H1 (cell line): ENCODE measurements around the gene CCDC102A. TPM values are rescaled to one million over a fixed set of nuclear protein-coding genes. Genes with fewer than 3 reads are reported as not detected.

Experiments used
- CTCF ChIA-PET: fragments of 300-600 bp; sonication (Branson Sonifier 250); formaldehyde crosslinking; loops from one replicate; lab custom pipeline; 2021; ENCODE audit not compliant: partially characterized antibody; lab: Charles Lee
- POLR2A ChIA-PET: fragments of 300-600 bp; sonication (Branson Sonifier 250); formaldehyde crosslinking; loops from one replicate; lab custom pipeline; 2021; ENCODE audit warnings: inconsistent platforms; ENCODE audit not compliant: partially characterized antibody; lab: Charles Lee
- DNase-seq, 2 experiments: peaks; one replicate each; pipeline versions ENCODE4 v3.0.0 to v3.0.0-alpha.2; 2010 to 2022; ENCODE audit warnings: low spot score in 2 of 2, low read depth in 1 of 2, mixed read lengths in 1 of 2
- FAIRE-seq: peaks from 2 replicates; lab custom pipeline; 2011; peaks lifted over from hg19 to GRCh38; lab: Jason Lieb, UNC
- H2AFZ ChIP-seq: 2 replicates; pipeline ENCODE4 v1.8.1; 2012; ENCODE audit warnings: low read length, inconsistent platforms
- H2AK5ac ChIP-seq: 2 replicates; pipeline ENCODE4 v1.6.1; 2013; ENCODE audit warnings: low read depth, low read length
- H2BK120ac ChIP-seq: replicated peaks from 2 replicates; pipeline ENCODE3; 2013; ENCODE audit warnings: low read depth, low read length, inconsistent platforms
- H2BK12ac ChIP-seq: 2 replicates; pipeline ENCODE4 v1.6.1; 2013; ENCODE audit warnings: low read depth, low read length
- H2BK15ac ChIP-seq: 2 replicates; pipeline ENCODE4 v1.6.1; 2013; ENCODE audit warnings: low read length
- H2BK20ac ChIP-seq: 2 replicates; pipeline ENCODE4 v1.6.1; 2013; ENCODE audit warnings: low read length
- H2BK5ac ChIP-seq: 2 replicates; pipeline ENCODE4 v1.6.1; 2013; ENCODE audit warnings: low read depth, low read length
- H3K14ac ChIP-seq: 2 replicates; pipeline ENCODE4 v1.6.1; 2013; ENCODE audit warnings: inconsistent platforms; ENCODE audit not compliant: insufficient read length
- H3K18ac ChIP-seq: 2 replicates; pipeline ENCODE4 v1.6.1; 2013; ENCODE audit warnings: low read length; ENCODE audit errors: extremely low read depth
- H3K23ac ChIP-seq: 2 replicates; pipeline ENCODE4 v1.6.1; 2013; ENCODE audit warnings: inconsistent platforms; ENCODE audit not compliant: insufficient read length
- H3K23me2 ChIP-seq: 2 replicates; pipeline ENCODE4 v1.6.1; 2013; ENCODE audit warnings: low read depth, low read length
- H3K27ac ChIP-seq: 2 replicates; pipeline ENCODE4 v1.6.1; 2011; ENCODE audit warnings: low read depth, low read length, inconsistent platforms
- H3K27me3 ChIP-seq, 4 experiments: replicated peaks in 1 of 4; 1 replicate in 1 of 4; 2 replicates in 3 of 4; pipeline versions ENCODE4 v1.6.1 to v1.8.1; 2011 to 2013; ENCODE audit warnings: low read length in 3 of 4, mild to moderate bottlenecking in 3 of 4, inconsistent platforms in 2 of 4, mixed read lengths in 2 of 4, moderate library complexity in 1 of 4; ENCODE audit not compliant: control insufficient read depth in 3 of 4, insufficient read depth in 3 of 4; ENCODE audit errors: extremely low read depth in 1 of 4
- H3K36me3 ChIP-seq, 4 experiments: 2 replicates each; pipeline versions ENCODE4 v1.6.1 to v1.8.1; 2011 to 2013; ENCODE audit warnings: mild to moderate bottlenecking in 4 of 4, low read length in 3 of 4, moderate library complexity in 2 of 4, control low read depth in 1 of 4, inconsistent platforms in 1 of 4; ENCODE audit not compliant: insufficient read depth in 4 of 4, control insufficient read depth in 2 of 4
- H3K4ac ChIP-seq: replicated peaks from 2 replicates; pipeline ENCODE3; 2013; ENCODE audit warnings: low read length, low read depth, mixed read lengths, inconsistent platforms; ENCODE audit not compliant: insufficient read length
- H3K4me1 ChIP-seq, 4 experiments: replicated peaks in 1 of 4; 1 replicate in 1 of 4; 2 replicates in 3 of 4; pipeline versions ENCODE4 v1.6.1 to v1.8.1; 2011 to 2013; ENCODE audit warnings: low read length in 3 of 4, inconsistent platforms in 2 of 4, mixed read lengths in 1 of 4; ENCODE audit not compliant: insufficient read depth in 4 of 4, control insufficient read depth in 3 of 4
- H3K4me2 ChIP-seq, 2 experiments: 2 replicates each; pipeline versions ENCODE4 v1.6.1 to v1.8.1; 2011 to 2013; ENCODE audit warnings: low read depth in 2 of 2, low read length in 2 of 2, control low read depth in 1 of 2, inconsistent platforms in 1 of 2, mild to moderate bottlenecking in 1 of 2; ENCODE audit not compliant: insufficient read depth in 1 of 2
- H3K4me3 ChIP-seq, 4 experiments: fragments of 200-600, 300-600 bp in 1 of 4; sonication (generic), shearing (Covaris generic), sonication (Bioruptor Twin) in 1 of 4; 2 replicates each; pipeline versions ENCODE4 v1.5.1 to v1.8.1; 2011 to 2016; ENCODE audit warnings: low read length in 4 of 4, low read depth in 3 of 4, control low read depth in 2 of 4, inconsistent platforms in 2 of 4, mild to moderate bottlenecking in 2 of 4, mixed read lengths in 1 of 4, moderate library complexity in 1 of 4; ENCODE audit not compliant: insufficient read depth in 2 of 4; ENCODE audit errors: extremely low read depth in 1 of 4
- H3K56ac ChIP-seq: replicated peaks from 2 replicates; pipeline ENCODE3; 2013; ENCODE audit warnings: low read depth, mild to moderate bottlenecking, mixed read lengths, low read length, inconsistent platforms; ENCODE audit not compliant: insufficient read length
- H3K79me1 ChIP-seq: 2 replicates; pipeline ENCODE4 v1.6.1; 2013; ENCODE audit warnings: low read depth, low read length, control low read depth
- H3K79me2 ChIP-seq, 2 experiments: 2 replicates each; pipeline versions ENCODE4 v1.6.1 to v1.8.1; 2012 to 2013; ENCODE audit warnings: low read length in 2 of 2, mild to moderate bottlenecking in 2 of 2, inconsistent platforms in 1 of 2; ENCODE audit not compliant: insufficient read depth in 2 of 2, control insufficient read depth in 1 of 2
- H3K9ac ChIP-seq, 4 experiments: replicated peaks in 1 of 4; 1 replicate in 1 of 4; 2 replicates in 3 of 4; pipeline versions ENCODE4 v1.6.1 to v1.8.1; 2011 to 2013; ENCODE audit warnings: low read depth in 3 of 4, low read length in 3 of 4, control low read depth in 2 of 4, mild to moderate bottlenecking in 2 of 4, moderate library complexity in 2 of 4, inconsistent platforms in 1 of 4; ENCODE audit errors: extremely low read depth in 1 of 4
- H3K9me3 ChIP-seq, 2 experiments: 2 replicates each; pipeline versions ENCODE4 v1.6.1 to v1.8.1; 2012 to 2013; ENCODE audit warnings: mild to moderate bottlenecking in 2 of 2, moderate library complexity in 2 of 2, control low read depth in 1 of 2, inconsistent platforms in 1 of 2, low read depth in 1 of 2, low read length in 1 of 2, mixed read lengths in 1 of 2; ENCODE audit not compliant: insufficient read depth in 2 of 2
- H4K20me1 ChIP-seq, 2 experiments: replicated peaks in 1 of 2; 2 replicates each; pipeline versions ENCODE3 to v1.8.1; 2011 to 2013; ENCODE audit warnings: inconsistent platforms in 2 of 2, low read length in 2 of 2, mild to moderate bottlenecking in 1 of 2; ENCODE audit not compliant: insufficient read depth in 2 of 2, control insufficient read depth in 1 of 2
- H4K5ac ChIP-seq: 2 replicates; pipeline ENCODE4 v1.6.1; 2013; ENCODE audit warnings: low read length, low read depth, mixed read lengths, inconsistent platforms; ENCODE audit not compliant: insufficient read length
- H4K8ac ChIP-seq: 2 replicates; pipeline ENCODE4 v1.8.0; 2013; ENCODE audit warnings: mild to moderate bottlenecking, moderate library complexity, low read length, inconsistent platforms; ENCODE audit not compliant: insufficient read depth; ENCODE audit errors: extremely low read depth
- H4K91ac ChIP-seq: replicated peaks from 2 replicates; pipeline ENCODE3; 2013; ENCODE audit warnings: low read length, mixed read lengths, inconsistent platforms; ENCODE audit not compliant: insufficient read length
- BCL11A ChIP-seq, 2 experiments: IDR thresholded peaks; one replicate each; pipeline ENCODE4 v1.6.1; 2011; ENCODE audit warnings: low read depth in 2 of 2, low read length in 2 of 2, mild to moderate bottlenecking in 2 of 2
- BRCA1 ChIP-seq: IDR thresholded peaks from 2 replicates; pipeline ENCODE4 v1.6.1; 2012; ENCODE audit warnings: low read depth, low read length, improper control_type of control experiment
- CREB1 ChIP-seq: IDR thresholded peaks from 2 replicates; pipeline ENCODE4 v1.6.1; 2012; ENCODE audit warnings: inconsistent platforms
- EP300 ChIP-seq, 2 experiments: IDR thresholded peaks; 1 replicate in 1 of 2; 2 replicates in 1 of 2; pipeline ENCODE4 v1.6.1; 2011 to 2012; ENCODE audit warnings: low read depth in 2 of 2, low read length in 2 of 2, mild to moderate bottlenecking in 2 of 2, borderline replicate concordance in 1 of 2, inconsistent platforms in 1 of 2, moderate library complexity in 1 of 2
- HDAC6 ChIP-seq: IDR thresholded peaks from one replicate; pipeline ENCODE4 v1.7.1; 2012; ENCODE audit warnings: low read depth, mild to moderate bottlenecking, inconsistent platforms, low read length, moderate library complexity
- KDM1A ChIP-seq: fragments of 200-600, 300-600 bp; sonication (generic); IDR thresholded peaks from 2 replicates; pipeline ENCODE4 v1.7.1; 2016; ENCODE audit warnings: mild to moderate bottlenecking, low read length, borderline replicate concordance
- NANOG ChIP-seq: IDR thresholded peaks from 2 replicates; pipeline ENCODE4 v1.6.1; 2011; ENCODE audit warnings: low read length, low read depth, mild to moderate bottlenecking, inconsistent platforms; ENCODE audit not compliant: insufficient read depth, poor library complexity, severe bottlenecking
- RNF2 ChIP-seq: fragments of 200-900, 300-1000 bp; sonication (generic); IDR thresholded peaks from 2 replicates; pipeline ENCODE4 v1.7.1; 2016; ENCODE audit warnings: borderline replicate concordance, low read depth, mild to moderate bottlenecking, antibody characterized with exemption, low read length; ENCODE audit not compliant: poor library complexity, severe bottlenecking; ENCODE audit errors: missing control alignments
- SAP30 ChIP-seq: fragments of 300-600 bp; sonication (generic); IDR thresholded peaks from 2 replicates; pipeline ENCODE4 v1.7.1; 2012; ENCODE audit warnings: low read length, moderate library complexity, mild to moderate bottlenecking, inconsistent platforms; ENCODE audit not compliant: insufficient read depth, insufficient replicate concordance
- SP1 ChIP-seq: IDR thresholded peaks from 2 replicates; pipeline ENCODE4 v1.6.1; 2011; ENCODE audit warnings: low read depth, low read length
- TBP ChIP-seq: IDR thresholded peaks from 2 replicates; pipeline ENCODE4 v1.6.1; 2011; ENCODE audit warnings: low read depth, low read length, improper control_type of control experiment
- USF2 ChIP-seq: IDR thresholded peaks from 2 replicates; pipeline ENCODE4 v1.6.1; 2011; ENCODE audit warnings: low read length, improper control_type of control experiment
- WGBS, 2 experiments: shearing (Covaris generic) in 1 of 2; methylation state at CpG; one replicate each; pipeline versions ENCODE4 v1.1.6 to v1.1.7; 2013 to 2015; ENCODE audit warnings: low lambda C conversion rate in 2 of 2, mixed read lengths in 2 of 2, inconsistent platforms in 1 of 2, low coverage in 1 of 2, missing lambda C conversion rate in 1 of 2; ENCODE audit not compliant: insufficient replicate concordance in 2 of 2, insufficient coverage in 1 of 2, insufficient read length in 1 of 2; ENCODE audit errors: extremely low coverage in 1 of 2, missing lambda C conversion rate in 1 of 2; 5-methylcytosine and 5-hydroxymethylcytosine counted together
- polyA plus RNA-seq, 7 experiments: library from polyadenylated mRNA; depleted of rRNA in 3 of 7; stranded (reverse) in 5 of 7; unstranded in 2 of 7; fragments of >200 nt in 5 of 7; fragments of 200-250 nt in 2 of 7; gene quantifications; 1 replicate in 5 of 7; 2 replicates in 1 of 7; 4 replicates in 1 of 7; pipeline versions ENCODE4 v1.2.1 to v1.2.3, GENCODE V29; 2011 to 2013; ENCODE audit warnings: missing spikeins in 2 of 7, mixed read lengths in 2 of 7
- total RNA-seq: library from RNA; stranded (reverse); fragmentation: NEBNext Ultra II Directional; extraction: Animal tissue kit (Norgen Biotek cat#: 25700); gene quantifications from 2 replicates; pipeline ENCODE4 v1.2.1, GENCODE V29; 2021

The CCDC102A gene
- total and polyA plus RNA-seq, 2 of the 8 experiments (the other 6 are each of a cell fraction or from before 2014, with no cell fraction given), result 4.0 to 7.5 TPM

GRCh38 chr16:57500578-57501111, 35.7 kb downstream of the CCDC102A start:
- Histone ChIP-seq H2AK5ac (no peak overlapping the region), H2AFZ (peak overlapping the region; percentile 17; the same call in 1 of the 2 replicates), H3K56ac (no peak overlapping the region), H3K27ac (no peak overlapping the region), H3K9me3 (no peaks in the 10 kb centered on the region), H3K4me3 (no peak overlapping the region), H3K4ac (no peak overlapping the region), H2BK20ac (no peak overlapping the region), H4K20me1 (no peaks in the 10 kb centered on the region), H2BK12ac (no peak overlapping the region), H4K8ac (no peak overlapping the region), H3K79me1 (no peaks in the 10 kb centered on the region; the same call in 1 of the 2 replicates), H3K4me1 (peaks cover 0 to 5% (median 0%) of the 10 kb centered on the region in 4 experiments; a peak in 3 of 7 replicates), H3K36me3 (no peaks in the 10 kb centered on the region), H3K23me2 (peaks cover 2% of the 10 kb centered on the region; the same call in 1 of the 2 replicates), H3K18ac (no peak overlapping the region), H3K14ac (no peak overlapping the region), H4K91ac (no peak overlapping the region), H3K9ac (no peak overlapping the region), H3K79me2 (no peaks in the 10 kb centered on the region), H2BK5ac (no peak overlapping the region), H2BK15ac (no peak overlapping the region), H2BK120ac (no peak overlapping the region), H3K4me2 (no peak overlapping the region), H3K23ac (no peak overlapping the region), H3K27me3 (no peaks in the 10 kb centered on the region), H4K5ac (no peak overlapping the region)
- DNase-seq (no peak), FAIRE-seq (no peak)
- ChIA-PET CTCF (interaction anchor here (0.8 to 3.7 kb wide), 6 partner anchors 13 to 23 kb away, joined by 3 to 11 read pairs (median 5); no protein-coding TSS in a partner anchor), POLR2A (no interaction called here)
- WGBS, 2 experiments, result 75% methylated on average over 7 of the region's 9 CpGs; no CpG with 5 or more reads in 1 of the 2 experiments
- no peak for TF ChIP-seq KDM1A
- TF ChIP-seq EP300 (IDR thresholded peaks at IDR 0.05; ENCODE audit: borderline replicate concordance in 1 of 2, low read depth in 2 of 2, low read length in 2 of 2), result no peak
- no peak for TF ChIP-seq USF2
- TF ChIP-seq NANOG, result no peak
- TF ChIP-seq RNF2, result no peak
- no peak for TF ChIP-seq CREB1
- TF ChIP-seq SAP30, result no peak
- no peak for TF ChIP-seq BRCA1
- no peak for TF ChIP-seq BCL11A (IDR thresholded peaks at IDR 0.05; ENCODE audit: low read depth in 2 of 2, low read length in 2 of 2)
- TF ChIP-seq HDAC6, result no peak
- no peak for TF ChIP-seq SP1
- TF ChIP-seq TBP, result no peak
